IMR-90 (cell line): ENCODE results near the gene OPRL1. TPM values are rescaled to one million over a fixed set of nuclear protein-coding genes. Genes with fewer than 3 reads are reported as not detected.

Source experiments
- ATAC-seq: fragments of 200-7000 bp; cut with Tn5 transposase; 2 replicates; pipeline ENCODE4 v1.9.1; 2020; ENCODE audit warnings: low read depth, mild to moderate bottlenecking, moderate library complexity
- BruUV-seq: library from RNA; stranded (reverse); fragments of 400-500 nt; replicated peaks from 2 replicates; lab custom pipeline; 2021; lab: Mats Ljungman, UMichigan
- CTCF ChIA-PET: fragments of 300-600 bp; formaldehyde crosslinking; extraction: SDS; loops from one replicate; lab custom pipeline; 2021; ENCODE audit warnings: antibody characterized with exemption; lab: Yijun Ruan, JAX
- POLR2A ChIA-PET: fragments of 300-600 bp; sonication (Branson Sonifier 250); formaldehyde crosslinking; loops from one replicate; lab custom pipeline; 2022; ENCODE audit warnings: antibody characterized with exemption; ENCODE audit not compliant: unreplicated experiment; lab: Charles Lee
- DNase-seq: peaks from one replicate; pipeline ENCODE4 v3.0.0; 2013
- H2AFZ ChIP-seq: replicated peaks from 2 replicates; pipeline ENCODE3; 2013; ENCODE audit warnings: low read length, mild to moderate bottlenecking; ENCODE audit not compliant: poor library complexity
- H2AK5ac ChIP-seq: 2 replicates; pipeline ENCODE4 v1.6.1; 2013; ENCODE audit warnings: low read depth, low read length, inconsistent platforms
- H2AK9ac ChIP-seq: replicated peaks from 2 replicates; pipeline ENCODE3; 2013; ENCODE audit warnings: mild to moderate bottlenecking, low read depth, low read length, moderate library complexity; ENCODE audit not compliant: poor library complexity
- H2BK120ac ChIP-seq: 2 replicates; pipeline ENCODE4 v1.6.1; 2013; ENCODE audit warnings: low read depth, low read length, inconsistent platforms
- H2BK15ac ChIP-seq: 3 replicates; pipeline ENCODE4 v1.6.1; 2013; ENCODE audit warnings: low read depth, low read length, inconsistent platforms
- H2BK20ac ChIP-seq: 2 replicates; pipeline ENCODE4 v1.6.1; 2013; ENCODE audit warnings: low read depth, mild to moderate bottlenecking, inconsistent platforms, low read length, moderate library complexity
- H2BK5ac ChIP-seq: 2 replicates; pipeline ENCODE4 v1.6.1; 2013; ENCODE audit warnings: mild to moderate bottlenecking, low read depth, low read length, inconsistent platforms; ENCODE audit not compliant: poor library complexity, severe bottlenecking
- H3K14ac ChIP-seq: replicated peaks from 2 replicates; pipeline ENCODE4 v1.6.1; 2013; ENCODE audit warnings: low read depth, low read length, inconsistent platforms
- H3K18ac ChIP-seq: 2 replicates; pipeline ENCODE4 v1.6.1; 2013; ENCODE audit warnings: low read depth, low read length, control low read depth
- H3K23ac ChIP-seq: 2 replicates; pipeline ENCODE4 v1.6.1; 2013; ENCODE audit warnings: low read depth, low read length, inconsistent platforms
- H3K27ac ChIP-seq: 2 replicates; pipeline ENCODE4 v1.5.1; 2013; ENCODE audit warnings: mild to moderate bottlenecking, control low read depth, low read length; ENCODE audit not compliant: insufficient read depth
- H3K27me3 ChIP-seq: 2 replicates; pipeline ENCODE4 v1.6.1; 2013; ENCODE audit warnings: low read length; ENCODE audit not compliant: control insufficient read depth, insufficient read depth
- H3K36me3 ChIP-seq: 2 replicates; pipeline ENCODE4 v1.6.1; 2013; ENCODE audit warnings: low read length, mixed read lengths; ENCODE audit not compliant: control insufficient read depth, insufficient read depth
- H3K4ac ChIP-seq: 2 replicates; pipeline ENCODE4 v1.6.1; 2013; ENCODE audit warnings: low read depth, low read length, inconsistent platforms
- H3K4me1 ChIP-seq: 2 replicates; pipeline ENCODE4 v1.6.1; 2013; ENCODE audit warnings: low read length, mixed read lengths; ENCODE audit not compliant: control insufficient read depth, insufficient read depth
- H3K4me2 ChIP-seq: 2 replicates; pipeline ENCODE4 v1.6.1; 2013; ENCODE audit warnings: low read depth, mild to moderate bottlenecking, control low read depth, low read length, moderate library complexity
- H3K4me3 ChIP-seq: 2 replicates; pipeline ENCODE4 v1.5.1; 2013; ENCODE audit warnings: low read depth, mild to moderate bottlenecking, control low read depth, low read length, moderate library complexity; ENCODE audit not compliant: insufficient read depth
- H3K56ac ChIP-seq: 2 replicates; pipeline ENCODE4 v1.6.1; 2013; ENCODE audit warnings: low read length, inconsistent platforms; ENCODE audit not compliant: insufficient read depth; ENCODE audit errors: extremely low read depth
- H3K79me1 ChIP-seq, 2 experiments: 2 replicates each; pipeline ENCODE4 v1.6.1; 2013; ENCODE audit warnings: low read length in 2 of 2, inconsistent platforms in 1 of 2, low read depth in 1 of 2
- H3K9ac ChIP-seq: 2 replicates; pipeline ENCODE4 v1.6.1; 2013; ENCODE audit warnings: low read depth, low read length, control low read depth
- H3K9me1 ChIP-seq: 2 replicates; pipeline ENCODE4 v1.6.1; 2013; ENCODE audit warnings: low read length, inconsistent platforms; ENCODE audit not compliant: insufficient read depth
- H3K9me3 ChIP-seq: 2 replicates; pipeline ENCODE4 v1.6.1; 2013; ENCODE audit warnings: low read length; ENCODE audit not compliant: control insufficient read depth, insufficient read depth
- H4K20me1 ChIP-seq: 2 replicates; pipeline ENCODE4 v1.6.1; 2013; ENCODE audit warnings: low read length, inconsistent platforms; ENCODE audit not compliant: insufficient read depth
- H4K5ac ChIP-seq: 2 replicates; pipeline ENCODE4 v1.6.1; 2013; ENCODE audit warnings: mild to moderate bottlenecking, low read depth, low read length, control low read depth
- H4K8ac ChIP-seq, 2 experiments: 2 replicates each; pipeline ENCODE4 v1.6.1; 2013; ENCODE audit warnings: low read depth in 2 of 2, low read length in 2 of 2, control low read depth in 1 of 2, inconsistent platforms in 1 of 2
- H4K91ac ChIP-seq: 2 replicates; pipeline ENCODE4 v1.6.1; 2013; ENCODE audit warnings: low read depth, low read length, inconsistent platforms; ENCODE audit not compliant: insufficient read depth
- BHLHE40 ChIP-seq: fragments of 150-350 bp; IDR thresholded peaks from 2 replicates; pipeline ENCODE4 v1.6.1; 2016; ENCODE audit warnings: mild to moderate bottlenecking, low read depth, low read length
- CEBPB ChIP-seq: IDR thresholded peaks from 2 replicates; pipeline ENCODE4 v1.6.1; 2012; ENCODE audit warnings: low read depth, low read length, improper control_type of control experiment
- CHD1 ChIP-seq: IDR thresholded peaks from 2 replicates; pipeline ENCODE4 v1.6.1; 2012; ENCODE audit warnings: low read depth, low read length, improper control_type of control experiment
- CTCF ChIP-seq: conservative IDR thresholded peaks from 2 replicates; pipeline ENCODE4 v1.5.1; 2012; ENCODE audit warnings: mild to moderate bottlenecking, low read depth, low read length, improper control_type of control experiment
- ELK1 ChIP-seq: fragments of 150-350 bp; IDR thresholded peaks from 2 replicates; pipeline ENCODE4 v1.6.1; 2016; ENCODE audit warnings: low read depth, mild to moderate bottlenecking, low read length, moderate library complexity, borderline replicate concordance
- FOS ChIP-seq: fragments of 150-350 bp; IDR thresholded peaks from 2 replicates; pipeline ENCODE4 v1.6.1; 2016; ENCODE audit warnings: low read depth, low read length
- MAFK ChIP-seq: IDR thresholded peaks from 2 replicates; pipeline ENCODE4 v1.6.1; 2012; ENCODE audit warnings: low read depth, low read length, improper control_type of control experiment
- MAZ ChIP-seq: IDR thresholded peaks from 2 replicates; pipeline ENCODE4 v1.6.1; 2012; ENCODE audit warnings: low read depth, mild to moderate bottlenecking, low read length, improper control_type of control experiment, moderate library complexity, borderline replicate concordance
- MXI1 ChIP-seq: IDR thresholded peaks from 2 replicates; pipeline ENCODE4 v1.6.1; 2012; ENCODE audit warnings: low read depth, mild to moderate bottlenecking, low read length, moderate library complexity, borderline replicate concordance
- NFE2L2 ChIP-seq: fragments of 150-350 bp; IDR thresholded peaks from 2 replicates; pipeline ENCODE4 v1.6.1; 2016; ENCODE audit warnings: low read depth, mild to moderate bottlenecking, low read length
- POLR2A ChIP-seq: IDR thresholded peaks from 2 replicates; pipeline ENCODE4 v1.6.1; 2012; ENCODE audit warnings: mild to moderate bottlenecking, low read depth, low read length
- RAD21 ChIP-seq: IDR thresholded peaks from 2 replicates; pipeline ENCODE4 v1.6.1; 2012; ENCODE audit warnings: low read length, improper control_type of control experiment
- RCOR1 ChIP-seq: IDR thresholded peaks from 2 replicates; pipeline ENCODE4 v1.6.1; 2012; ENCODE audit warnings: mild to moderate bottlenecking, low read length, improper control_type of control experiment; ENCODE audit not compliant: insufficient replicate concordance
- RFX5 ChIP-seq: IDR thresholded peaks from 2 replicates; pipeline ENCODE4 v1.8.0; 2012; ENCODE audit warnings: low read depth, mild to moderate bottlenecking, low read length, moderate library complexity
- SMC3 ChIP-seq: fragments of 150-350 bp; IDR thresholded peaks from 2 replicates; pipeline ENCODE4 v1.6.1; 2016; ENCODE audit warnings: low read depth, mild to moderate bottlenecking, antibody characterized with exemption, low read length, moderate library complexity
- USF2 ChIP-seq: fragments of 150-350 bp; IDR thresholded peaks from 2 replicates; pipeline ENCODE4 v1.6.1; 2017; ENCODE audit warnings: mild to moderate bottlenecking, antibody characterized with exemption, low read length, low read depth
- WGBS, 2 experiments: methylation state at CpG; one replicate each; pipeline versions ENCODE4 v1.1.5 to v1.1.7; 2013; ENCODE audit warnings: missing lambda C conversion rate in 2 of 2; ENCODE audit not compliant: insufficient read length in 1 of 2; ENCODE audit errors: extremely low coverage in 2 of 2; 5-methylcytosine and 5-hydroxymethylcytosine counted together
- dilution Hi-C: fragments of 300-500 bp; cut with HindIII; formaldehyde crosslinking; loops from one replicate; pipeline ENCODE4 v1.14.3; 2018; ENCODE audit warnings: low sequenced_read_pairs; ENCODE audit not compliant: unreplicated experiment
- in situ Hi-C: fragments of 300-500 bp; cut with MboI; formaldehyde crosslinking; loops from 3 replicates; pipeline ENCODE4 v1.14.3; 2019; ENCODE audit warnings: low sequenced_read_pairs, inconsistent platforms, mixed read lengths
- intact Hi-C: fragments of 100-400 bp; cut with micrococcal nuclease; formaldehyde crosslinking; loops from 2 replicates; pipeline ENCODE4 v1.10.0; 2022
- polyA plus RNA-seq, 3 experiments: library from polyadenylated mRNA; depleted of rRNA; stranded (reverse); fragments of >200 nt; gene quantifications; 2 replicates each; pipeline ENCODE4 v1.2.3, GENCODE V29; 2012; ENCODE audit warnings: low replicate concordance in 1 of 3
- total RNA-seq: library from RNA; depleted of rRNA; stranded (reverse); fragments of >200 nt; gene quantifications from 2 replicates; pipeline ENCODE4 v1.2.3, GENCODE V29; 2012

Gene OPRL1
- total and polyA plus RNA-seq, 2 of the 4 experiments (the other 2 are of a cell fraction) = 0.36 to 1.2 TPM

- in situ Hi-C loops = no loop called here
Measured at GRCh38 chr20:64107736-64108457, 28.0 kb downstream of the OPRL1 start.

More at GRCh38 chr20:64107736-64108457, 28.0 kb downstream of the OPRL1 start:
- no peak overlapping the region for H4K5ac ChIP-seq
- H2AK9ac ChIP-seq = no peak overlapping the region
- H4K20me1 ChIP-seq = no peaks in the 10 kb centered on the region
- dilution Hi-C loops (no loop called here), intact Hi-C loops (no loop called here)
- H4K91ac ChIP-seq = no peak overlapping the region
- H3K18ac ChIP-seq = no peak overlapping the region
- H3K14ac ChIP-seq = no peak overlapping the region
- no peak overlapping the region for H2AK5ac ChIP-seq
- DNase-seq (no peak), ATAC-seq (no peak)
- WGBS, 2 experiments = 72% methylated on average over 7 of the region's 19 CpGs; no CpG with 5 or more reads in 1 of the 2 experiments
- H3K56ac ChIP-seq = no peak overlapping the region
- H2AFZ ChIP-seq = peak overlapping the region; percentile 58
- H2BK15ac ChIP-seq = no peak overlapping the region
- ChIA-PET CTCF (no interaction called here), POLR2A (no interaction called here)
- no peaks in the 10 kb centered on the region for H3K36me3 ChIP-seq
- H3K9ac ChIP-seq = no peak overlapping the region
- H4K8ac ChIP-seq = no peak overlapping the region
- H3K4me2 ChIP-seq = no peak overlapping the region
- H3K27ac ChIP-seq = no peak overlapping the region
- TF ChIP-seq MAFK = no peak
- TF ChIP-seq SMC3 = no peak
- TF ChIP-seq CEBPB = no peak
- no peak for TF ChIP-seq ELK1
- TF ChIP-seq CTCF = no peak
- no peak for TF ChIP-seq RCOR1
- no peak for TF ChIP-seq RAD21
- no peak for TF ChIP-seq MXI1
- TF ChIP-seq POLR2A = no peak
- TF ChIP-seq NFE2L2 = no peak
- no peak for TF ChIP-seq MAZ
- no peak for TF ChIP-seq RFX5
- no peak for TF ChIP-seq BHLHE40
- TF ChIP-seq USF2 = no peak
- TF ChIP-seq FOS = no peak
- no peak for TF ChIP-seq CHD1
- H3K4me3 ChIP-seq = no peak overlapping the region
- no peaks in the 10 kb centered on the region for H3K9me1 ChIP-seq
- no peak overlapping the region for H2BK120ac ChIP-seq
- BruUV-seq = no TSS peak
- no peak overlapping the region for H2BK20ac ChIP-seq
- no peak overlapping the region for H3K23ac ChIP-seq
- no peaks in the 10 kb centered on the region for H3K9me3 ChIP-seq
- no peaks in the 10 kb centered on the region for H3K79me1 ChIP-seq
- peaks cover 40% of the 10 kb centered on the region for H3K27me3 ChIP-seq
- H3K4me1 ChIP-seq = no peaks in the 10 kb centered on the region
- H2BK5ac ChIP-seq = no peak overlapping the region
- no peak overlapping the region for H3K4ac ChIP-seq
